Endothelial cell of umbilical vein (primary cell): ENCODE measurements around the gene SLC12A6. TPM values are rescaled to one million over a fixed set of nuclear protein-coding genes. Genes with fewer than 3 reads are reported as not detected.

Experiments used
- BruUV-seq: library from RNA; stranded (reverse); fragments of 400-500 nt; replicated peaks from 2 replicates; lab custom pipeline; 2021; lab: Mats Ljungman, UMichigan
- CTCF ChIA-PET: fragments of 300-600, 350-600 bp; sonication (Branson Sonifier 250); formaldehyde crosslinking; loops from one replicate; lab custom pipeline; 2021; ENCODE audit warnings: antibody characterized with exemption, inconsistent platforms; lab: Charles Lee
- POLR2A ChIA-PET: fragments of 300-600, 350-600 bp; sonication (Branson Sonifier 250); formaldehyde crosslinking; loops from one replicate; lab custom pipeline; 2021; ENCODE audit warnings: antibody characterized with exemption, inconsistent platforms; lab: Charles Lee
- DNase-seq: peaks from one replicate; pipeline ENCODE4 v3.0.0-alpha.2; 2011; ENCODE audit warnings: low read depth, low spot score
- FAIRE-seq: peaks from 2 replicates; lab custom pipeline; 2011; peaks lifted over from hg19 to GRCh38; lab: Jason Lieb, UNC
- H2AFZ ChIP-seq: 2 replicates; pipeline ENCODE4 v1.6.0; 2012; ENCODE audit warnings: low read depth, low read length, control low read depth, inconsistent platforms
- H3K27ac ChIP-seq: 2 replicates; pipeline ENCODE4 v1.5.1; 2011; ENCODE audit warnings: low read depth, mild to moderate bottlenecking, control low read depth, low read length, moderate library complexity; ENCODE audit not compliant: insufficient read depth
- H3K27me3 ChIP-seq, 2 experiments: 2 replicates each; pipeline versions ENCODE4 v1.6.0 to v1.6.1; 2011; ENCODE audit warnings: low read length in 2 of 2, mixed read lengths in 1 of 2; ENCODE audit not compliant: control insufficient read depth in 2 of 2, insufficient read depth in 2 of 2
- H3K36me3 ChIP-seq, 2 experiments: 2 replicates in 1 of 2; 3 replicates in 1 of 2; pipeline ENCODE4 v1.5.1; 2011; ENCODE audit warnings: low read length in 2 of 2, mild to moderate bottlenecking in 1 of 2, moderate library complexity in 1 of 2; ENCODE audit not compliant: control insufficient read depth in 2 of 2, insufficient read depth in 2 of 2; ENCODE audit errors: extremely low read depth in 1 of 2
- H3K4me1 ChIP-seq: 3 replicates; pipeline ENCODE4 v1.5.1; 2011; ENCODE audit warnings: mild to moderate bottlenecking, low read length; ENCODE audit not compliant: control insufficient read depth, insufficient read depth; ENCODE audit errors: extremely low read depth
- H3K4me2 ChIP-seq: 2 replicates; pipeline ENCODE4 v1.6.1; 2011; ENCODE audit warnings: low read length, control low read depth, mixed read lengths; ENCODE audit not compliant: insufficient read depth
- H3K4me3 ChIP-seq, 3 experiments: fragments of 200-600 bp in 1 of 3; sonication (generic), shearing (Covaris generic) in 1 of 3; replicated peaks in 1 of 3; 2 replicates each; pipeline ENCODE4 v1.5.1; 2011 to 2016; ENCODE audit warnings: control low read depth in 3 of 3, low read length in 3 of 3, mild to moderate bottlenecking in 2 of 3, inconsistent platforms in 1 of 3, low read depth in 1 of 3, moderate library complexity in 1 of 3; ENCODE audit not compliant: insufficient read depth in 1 of 3
- H3K79me2 ChIP-seq: 2 replicates; pipeline ENCODE4 v1.6.0; 2012; ENCODE audit warnings: low read length, inconsistent platforms; ENCODE audit not compliant: control insufficient read depth, insufficient read depth
- H3K9ac ChIP-seq: replicated peaks from 2 replicates; pipeline ENCODE3; 2011; ENCODE audit warnings: low read length, control low read depth; ENCODE audit not compliant: insufficient read depth; ENCODE audit errors: extremely low read depth
- H3K9me1 ChIP-seq: replicated peaks from 3 replicates; pipeline ENCODE4 v1.6.0; 2011; ENCODE audit warnings: mild to moderate bottlenecking, low read length; ENCODE audit not compliant: control insufficient read depth, insufficient read depth; ENCODE audit errors: extremely low read depth
- H3K9me3 ChIP-seq: replicated peaks from 2 replicates; pipeline ENCODE4 v1.5.1; 2012; ENCODE audit warnings: low read length, inconsistent platforms; ENCODE audit not compliant: control insufficient read depth, insufficient read depth
- H4K20me1 ChIP-seq: replicated peaks from 2 replicates; pipeline ENCODE3; 2011; ENCODE audit warnings: mild to moderate bottlenecking, low read length; ENCODE audit not compliant: control insufficient read depth, insufficient read depth; ENCODE audit errors: extremely low read depth
- EZH2 ChIP-seq: IDR thresholded peaks from 2 replicates; pipeline ENCODE4 v1.6.1; 2012; ENCODE audit warnings: borderline replicate concordance, low read depth, mild to moderate bottlenecking, moderate library complexity, low read length, inconsistent platforms; ENCODE audit not compliant: severe bottlenecking
- FOS ChIP-seq: IDR thresholded peaks from 2 replicates; pipeline ENCODE4 v1.6.1; 2011; ENCODE audit warnings: mild to moderate bottlenecking, low read length, moderate library complexity, borderline replicate concordance; ENCODE audit not compliant: insufficient read depth
- GATA2 ChIP-seq: IDR thresholded peaks from 2 replicates; pipeline ENCODE4 v1.7.0; 2011; ENCODE audit warnings: low read depth, mild to moderate bottlenecking, moderate library complexity, mixed read lengths, low read length; ENCODE audit not compliant: insufficient read length, insufficient read depth
- JUN ChIP-seq: IDR thresholded peaks from 2 replicates; pipeline ENCODE4 v1.6.1; 2011; ENCODE audit warnings: borderline replicate concordance, low read depth; ENCODE audit not compliant: insufficient read length, insufficient read depth
- MYC ChIP-seq: IDR thresholded peaks from one replicate; pipeline ENCODE4 v1.6.1; 2011; ENCODE audit warnings: mild to moderate bottlenecking, low read depth, low read length
- POLR2A ChIP-seq: IDR thresholded peaks from 2 replicates; pipeline ENCODE4 v1.6.1; 2012; ENCODE audit warnings: low read depth, mild to moderate bottlenecking, control low read depth, low read length
- POLR2AphosphoS5 ChIP-seq: IDR thresholded peaks from 2 replicates; pipeline ENCODE4 v1.6.1; 2012; ENCODE audit warnings: low read depth, mild to moderate bottlenecking, control low read depth, low read length, moderate library complexity; ENCODE audit not compliant: insufficient read depth
- dilution Hi-C: fragments of 300-500 bp; cut with MboI; formaldehyde crosslinking; loops from one replicate; pipeline ENCODE4 v1.15.0; 2019; ENCODE audit warnings: low sequenced_read_pairs; ENCODE audit not compliant: extremely low pct_ligation_motif_present
- intact Hi-C: fragments of 100-400 bp; cut with micrococcal nuclease; formaldehyde crosslinking; loops from one replicate; pipeline ENCODE4 v1.10.0; 2022
- polyA plus RNA-seq, 4 experiments: library from polyadenylated mRNA; depleted of rRNA in 3 of 4; stranded (reverse) in 3 of 4; unstranded in 1 of 4; fragments of >200 nt; gene quantifications; 2 replicates each; pipeline versions ENCODE4 v1.2.1 to v1.2.3, GENCODE V29; 2011 to 2012; ENCODE audit warnings: missing spikeins in 1 of 4
- total RNA-seq: library from RNA; stranded (reverse); gene quantifications from 2 replicates; pipeline ENCODE4 v1.2.3, GENCODE V29; 2021
- TF ChIP-seq, protein P1 (sequence below), 2 donors: IDR thresholded peaks; 1 replicate in 1 of 2; 2 replicates in 1 of 2; pipeline ENCODE4 v1.5.1; 2011; ENCODE audit warnings: low read length in 2 of 2, mild to moderate bottlenecking in 2 of 2, moderate library complexity in 2 of 2, control low read depth in 1 of 2, inconsistent platforms in 1 of 2, low read depth in 1 of 2; ENCODE audit not compliant: insufficient read depth in 1 of 2; ENCODE audit errors: extremely low read depth in 1 of 2
- TF ChIP-seq, protein P2 (sequence below): IDR thresholded peaks from 2 replicates; pipeline ENCODE4 v1.6.1; 2011; ENCODE audit not compliant: insufficient read depth, insufficient read length

The SLC12A6 gene
- total and polyA plus RNA-seq, 2 donors (not counting 3 experiments of a cell fraction or from before 2014, with no cell fraction given): 21.4 to 27.1 TPM

GRCh38 chr15:34325368-34325767 is 12.2 kb downstream of the SLC12A6 start:
- intact Hi-C loops (no loop called here), dilution Hi-C loops (no loop called here)
- Histone ChIP-seq H3K27ac (no peak overlapping the region), H3K27me3 (no peaks in the 10 kb centered on the region), H3K4me1 (no peaks in the 10 kb centered on the region), H3K4me3 (no peak overlapping the region), H3K36me3 (no peaks in the 10 kb centered on the region), H3K9me1 (no peaks in the 10 kb centered on the region), H3K9ac (no peak overlapping the region), H2AFZ (no peak overlapping the region), H4K20me1 (no peaks in the 10 kb centered on the region), H3K4me2 (no peak overlapping the region), H3K9me3 (no peaks in the 10 kb centered on the region), H3K79me2 (no peaks in the 10 kb centered on the region)
- ChIA-PET CTCF (no interaction called here), POLR2A (no interaction called here)
- TF ChIP-seq, protein P1, sequence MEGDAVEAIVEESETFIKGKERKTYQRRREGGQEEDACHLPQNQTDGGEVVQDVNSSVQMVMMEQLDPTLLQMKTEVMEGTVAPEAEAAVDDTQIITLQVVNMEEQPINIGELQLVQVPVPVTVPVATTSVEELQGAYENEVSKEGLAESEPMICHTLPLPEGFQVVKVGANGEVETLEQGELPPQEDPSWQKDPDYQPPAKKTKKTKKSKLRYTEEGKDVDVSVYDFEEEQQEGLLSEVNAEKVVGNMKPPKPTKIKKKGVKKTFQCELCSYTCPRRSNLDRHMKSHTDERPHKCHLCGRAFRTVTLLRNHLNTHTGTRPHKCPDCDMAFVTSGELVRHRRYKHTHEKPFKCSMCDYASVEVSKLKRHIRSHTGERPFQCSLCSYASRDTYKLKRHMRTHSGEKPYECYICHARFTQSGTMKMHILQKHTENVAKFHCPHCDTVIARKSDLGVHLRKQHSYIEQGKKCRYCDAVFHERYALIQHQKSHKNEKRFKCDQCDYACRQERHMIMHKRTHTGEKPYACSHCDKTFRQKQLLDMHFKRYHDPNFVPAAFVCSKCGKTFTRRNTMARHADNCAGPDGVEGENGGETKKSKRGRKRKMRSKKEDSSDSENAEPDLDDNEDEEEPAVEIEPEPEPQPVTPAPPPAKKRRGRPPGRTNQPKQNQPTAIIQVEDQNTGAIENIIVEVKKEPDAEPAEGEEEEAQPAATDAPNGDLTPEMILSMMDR (IDR thresholded peaks at IDR 0.05; ENCODE audit: extremely low read depth in 1 of 2, insufficient read depth in 1 of 2, low read depth in 1 of 2, low read length in 2 of 2): no peak
- TF ChIP-seq GATA2 (no peak), FOS (no peak), JUN (no peak)
- no TSS peak for BruUV-seq
- no peak for FAIRE-seq
- no peak for DNase-seq

DNA sequence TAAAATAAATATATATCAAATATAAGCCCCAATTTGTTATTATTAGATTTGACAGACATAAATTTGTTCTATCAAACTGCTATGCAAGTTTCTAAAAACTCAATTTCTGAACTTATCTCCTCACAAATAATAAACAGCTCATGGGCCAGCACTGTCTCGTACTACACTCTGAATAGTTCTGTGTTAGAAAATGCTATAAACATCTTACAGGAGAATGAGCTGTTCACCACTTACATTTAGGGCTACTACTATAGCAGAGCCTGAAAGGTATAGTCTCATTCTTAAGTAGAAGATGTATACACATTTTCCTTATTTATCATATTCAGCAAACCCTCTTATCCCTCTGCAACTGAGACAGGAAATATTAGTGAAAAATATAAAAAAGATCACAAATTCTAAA is 12.6 kb downstream of the SLC12A6 start:
- dilution Hi-C loops: no loop called here
- H3K27me3 ChIP-seq: no peaks in the 10 kb centered on the region
- H2AFZ ChIP-seq: no peak overlapping the region
- TF ChIP-seq, protein P2, sequence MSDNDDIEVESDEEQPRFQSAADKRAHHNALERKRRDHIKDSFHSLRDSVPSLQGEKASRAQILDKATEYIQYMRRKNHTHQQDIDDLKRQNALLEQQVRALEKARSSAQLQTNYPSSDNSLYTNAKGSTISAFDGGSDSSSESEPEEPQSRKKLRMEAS: no peak
- TF ChIP-seq JUN: no peak
- no peak for TF ChIP-seq MYC
- no peak for TF ChIP-seq EZH2
- no peak for TF ChIP-seq FOS
- TF ChIP-seq GATA2: no peak
- TF ChIP-seq, protein P1 (IDR thresholded peaks at IDR 0.05; ENCODE audit: extremely low read depth in 1 of 2, insufficient read depth in 1 of 2, low read depth in 1 of 2, low read length in 2 of 2): no peak
- TF ChIP-seq POLR2AphosphoS5: no peak
- no peak for TF ChIP-seq POLR2A
- no peak overlapping the region for H3K4me3 ChIP-seq
- intact Hi-C loops: no loop called here
- H3K79me2 ChIP-seq: no peaks in the 10 kb centered on the region
- no TSS peak for BruUV-seq
- H3K9me3 ChIP-seq: no peaks in the 10 kb centered on the region
- CTCF ChIA-PET: no interaction called here
- no peak overlapping the region for H3K4me2 ChIP-seq
- no peak overlapping the region for H3K27ac ChIP-seq
- H3K36me3 ChIP-seq: no peaks in the 10 kb centered on the region
- no peaks in the 10 kb centered on the region for H4K20me1 ChIP-seq
- H3K9ac ChIP-seq: no peak overlapping the region
- DNase-seq (no peak), FAIRE-seq (no peak)
- POLR2A ChIA-PET: no interaction called here
- H3K9me1 ChIP-seq: no peaks in the 10 kb centered on the region
- no peaks in the 10 kb centered on the region for H3K4me1 ChIP-seq
